ENCODE data around the gene HIRA.

DNA sequence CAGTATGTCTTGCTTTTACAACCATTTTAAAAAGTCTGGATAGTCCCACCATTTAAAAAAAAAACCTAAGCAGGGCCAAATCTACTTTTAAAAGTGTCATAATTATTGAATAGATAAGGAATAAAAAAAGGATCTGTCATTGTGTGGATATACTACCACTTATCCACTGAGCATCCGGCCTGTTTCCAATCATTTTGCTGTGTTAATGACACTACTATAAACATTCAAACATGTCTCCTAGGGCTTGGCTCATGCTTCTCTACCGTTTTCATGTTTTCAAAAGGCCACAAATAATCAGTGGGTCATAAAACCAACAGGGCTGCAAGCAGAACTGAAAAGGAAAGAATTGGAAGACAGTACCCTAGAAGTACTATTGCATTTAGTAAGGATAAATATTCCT is 28.5 kb upstream of the HIRA start:
- TF ChIP-seq, protein P1, sequence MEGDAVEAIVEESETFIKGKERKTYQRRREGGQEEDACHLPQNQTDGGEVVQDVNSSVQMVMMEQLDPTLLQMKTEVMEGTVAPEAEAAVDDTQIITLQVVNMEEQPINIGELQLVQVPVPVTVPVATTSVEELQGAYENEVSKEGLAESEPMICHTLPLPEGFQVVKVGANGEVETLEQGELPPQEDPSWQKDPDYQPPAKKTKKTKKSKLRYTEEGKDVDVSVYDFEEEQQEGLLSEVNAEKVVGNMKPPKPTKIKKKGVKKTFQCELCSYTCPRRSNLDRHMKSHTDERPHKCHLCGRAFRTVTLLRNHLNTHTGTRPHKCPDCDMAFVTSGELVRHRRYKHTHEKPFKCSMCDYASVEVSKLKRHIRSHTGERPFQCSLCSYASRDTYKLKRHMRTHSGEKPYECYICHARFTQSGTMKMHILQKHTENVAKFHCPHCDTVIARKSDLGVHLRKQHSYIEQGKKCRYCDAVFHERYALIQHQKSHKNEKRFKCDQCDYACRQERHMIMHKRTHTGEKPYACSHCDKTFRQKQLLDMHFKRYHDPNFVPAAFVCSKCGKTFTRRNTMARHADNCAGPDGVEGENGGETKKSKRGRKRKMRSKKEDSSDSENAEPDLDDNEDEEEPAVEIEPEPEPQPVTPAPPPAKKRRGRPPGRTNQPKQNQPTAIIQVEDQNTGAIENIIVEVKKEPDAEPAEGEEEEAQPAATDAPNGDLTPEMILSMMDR (IDR thresholded peaks at IDR 0.05; ENCODE audit: low read length) = no peak
- TF ChIP-seq EZH2 (optimal IDR thresholded peaks at IDR 0.05; ENCODE audit: low read depth, low read length) = no peak
- no peak for TF ChIP-seq EZH2phosphoT487 (IDR thresholded peaks at IDR 0.05; ENCODE audit: low read length)
